ENCODE results near the gene PSMG3. TPM values are rescaled to one million over a fixed set of nuclear protein-coding genes. Genes with fewer than 3 reads are reported as not detected.

Gene PSMG3
- total and polyA plus RNA-seq, 2 experiments from 2014 or later, result 28.3 to 84.8 TPM

DNA sequence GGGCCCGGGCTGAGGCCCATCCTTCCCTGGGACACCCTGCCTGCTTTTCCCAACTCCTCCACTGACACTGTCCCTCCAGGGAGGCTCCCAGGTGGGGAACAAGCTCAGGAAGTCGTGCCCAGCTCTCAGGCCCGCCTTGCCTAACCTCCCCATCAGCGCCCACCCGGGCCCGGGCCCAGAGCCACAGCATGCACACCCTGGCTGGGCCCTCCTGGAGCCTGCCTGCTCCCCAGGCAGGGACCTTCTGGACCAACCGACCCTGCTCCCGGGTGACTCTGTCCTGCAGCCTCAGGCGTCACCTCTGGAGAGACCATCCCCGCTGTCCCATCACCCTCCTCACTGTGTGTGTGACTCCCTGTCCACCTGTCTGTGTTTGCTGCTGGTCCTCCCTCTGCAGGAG, 12.1 kb downstream of the PSMG3 start:
- Mint-ChIP-seq H3K27me3 (ENCODE audit: insufficient read depth, low read depth, poor library complexity) (peaks cover 6% of the 10 kb centered on the region), H3K4me3 (no peak overlapping the region), H3K36me3 (ENCODE audit: low read depth) (no peaks in the 10 kb centered on the region), H3K9me3 (no peaks in the 10 kb centered on the region), H3K27ac (no peak overlapping the region), H3K4me1 (peaks cover 11% of the 10 kb centered on the region)
- Histone ChIP-seq H4K20me1 (replicated peaks; ENCODE audit: insufficient read depth) (no peaks in the 10 kb centered on the region), H2AFZ (no peak overlapping the region), H3K36me3 (ENCODE audit: insufficient read depth) (no peaks in the 10 kb centered on the region), H3K9me2 (ENCODE audit: insufficient read depth) (no peaks in the 10 kb centered on the region), H3K4me3 (no peak overlapping the region), H3K27ac (ENCODE audit: low read depth) (no peak overlapping the region), H3K27me3 (ENCODE audit: insufficient read depth) (no peaks in the 10 kb centered on the region), H3K79me2 (replicated peaks; ENCODE audit: insufficient read depth) (no peaks in the 10 kb centered on the region), H3F3A (replicated peaks; ENCODE audit: low read depth) (no peaks in the 10 kb centered on the region), H3K4me2 (no peak overlapping the region), H3K4me1 (ENCODE audit: insufficient read depth) (peaks cover 9% of the 10 kb centered on the region; the same call in 1 of the 2 replicates)
- no peak for DNase-seq (ENCODE audit: low spot score)
- ATAC-seq, result no peak
- TF ChIP-seq NANOG (IDR thresholded peaks at IDR 0.05; ENCODE audit: borderline replicate concordance), result no peak
- TF ChIP-seq, protein P1, sequence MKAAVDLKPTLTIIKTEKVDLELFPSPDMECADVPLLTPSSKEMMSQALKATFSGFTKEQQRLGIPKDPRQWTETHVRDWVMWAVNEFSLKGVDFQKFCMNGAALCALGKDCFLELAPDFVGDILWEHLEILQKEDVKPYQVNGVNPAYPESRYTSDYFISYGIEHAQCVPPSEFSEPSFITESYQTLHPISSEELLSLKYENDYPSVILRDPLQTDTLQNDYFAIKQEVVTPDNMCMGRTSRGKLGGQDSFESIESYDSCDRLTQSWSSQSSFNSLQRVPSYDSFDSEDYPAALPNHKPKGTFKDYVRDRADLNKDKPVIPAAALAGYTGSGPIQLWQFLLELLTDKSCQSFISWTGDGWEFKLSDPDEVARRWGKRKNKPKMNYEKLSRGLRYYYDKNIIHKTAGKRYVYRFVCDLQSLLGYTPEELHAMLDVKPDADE (IDR thresholded peaks at IDR 0.05), result no peak
- TF ChIP-seq EZH2 (IDR thresholded peaks at IDR 0.05; ENCODE audit: low read depth, unreplicated experiment), result no peak
- TF ChIP-seq ZNF331 (CRISPR knock-in tag; IDR thresholded peaks at IDR 0.05; ENCODE audit: low read depth), result no peak
- TF ChIP-seq CREB1 (CRISPR knock-in tag; IDR thresholded peaks at IDR 0.05; ENCODE audit: low read depth), result no peak
- TF ChIP-seq, protein P2, sequence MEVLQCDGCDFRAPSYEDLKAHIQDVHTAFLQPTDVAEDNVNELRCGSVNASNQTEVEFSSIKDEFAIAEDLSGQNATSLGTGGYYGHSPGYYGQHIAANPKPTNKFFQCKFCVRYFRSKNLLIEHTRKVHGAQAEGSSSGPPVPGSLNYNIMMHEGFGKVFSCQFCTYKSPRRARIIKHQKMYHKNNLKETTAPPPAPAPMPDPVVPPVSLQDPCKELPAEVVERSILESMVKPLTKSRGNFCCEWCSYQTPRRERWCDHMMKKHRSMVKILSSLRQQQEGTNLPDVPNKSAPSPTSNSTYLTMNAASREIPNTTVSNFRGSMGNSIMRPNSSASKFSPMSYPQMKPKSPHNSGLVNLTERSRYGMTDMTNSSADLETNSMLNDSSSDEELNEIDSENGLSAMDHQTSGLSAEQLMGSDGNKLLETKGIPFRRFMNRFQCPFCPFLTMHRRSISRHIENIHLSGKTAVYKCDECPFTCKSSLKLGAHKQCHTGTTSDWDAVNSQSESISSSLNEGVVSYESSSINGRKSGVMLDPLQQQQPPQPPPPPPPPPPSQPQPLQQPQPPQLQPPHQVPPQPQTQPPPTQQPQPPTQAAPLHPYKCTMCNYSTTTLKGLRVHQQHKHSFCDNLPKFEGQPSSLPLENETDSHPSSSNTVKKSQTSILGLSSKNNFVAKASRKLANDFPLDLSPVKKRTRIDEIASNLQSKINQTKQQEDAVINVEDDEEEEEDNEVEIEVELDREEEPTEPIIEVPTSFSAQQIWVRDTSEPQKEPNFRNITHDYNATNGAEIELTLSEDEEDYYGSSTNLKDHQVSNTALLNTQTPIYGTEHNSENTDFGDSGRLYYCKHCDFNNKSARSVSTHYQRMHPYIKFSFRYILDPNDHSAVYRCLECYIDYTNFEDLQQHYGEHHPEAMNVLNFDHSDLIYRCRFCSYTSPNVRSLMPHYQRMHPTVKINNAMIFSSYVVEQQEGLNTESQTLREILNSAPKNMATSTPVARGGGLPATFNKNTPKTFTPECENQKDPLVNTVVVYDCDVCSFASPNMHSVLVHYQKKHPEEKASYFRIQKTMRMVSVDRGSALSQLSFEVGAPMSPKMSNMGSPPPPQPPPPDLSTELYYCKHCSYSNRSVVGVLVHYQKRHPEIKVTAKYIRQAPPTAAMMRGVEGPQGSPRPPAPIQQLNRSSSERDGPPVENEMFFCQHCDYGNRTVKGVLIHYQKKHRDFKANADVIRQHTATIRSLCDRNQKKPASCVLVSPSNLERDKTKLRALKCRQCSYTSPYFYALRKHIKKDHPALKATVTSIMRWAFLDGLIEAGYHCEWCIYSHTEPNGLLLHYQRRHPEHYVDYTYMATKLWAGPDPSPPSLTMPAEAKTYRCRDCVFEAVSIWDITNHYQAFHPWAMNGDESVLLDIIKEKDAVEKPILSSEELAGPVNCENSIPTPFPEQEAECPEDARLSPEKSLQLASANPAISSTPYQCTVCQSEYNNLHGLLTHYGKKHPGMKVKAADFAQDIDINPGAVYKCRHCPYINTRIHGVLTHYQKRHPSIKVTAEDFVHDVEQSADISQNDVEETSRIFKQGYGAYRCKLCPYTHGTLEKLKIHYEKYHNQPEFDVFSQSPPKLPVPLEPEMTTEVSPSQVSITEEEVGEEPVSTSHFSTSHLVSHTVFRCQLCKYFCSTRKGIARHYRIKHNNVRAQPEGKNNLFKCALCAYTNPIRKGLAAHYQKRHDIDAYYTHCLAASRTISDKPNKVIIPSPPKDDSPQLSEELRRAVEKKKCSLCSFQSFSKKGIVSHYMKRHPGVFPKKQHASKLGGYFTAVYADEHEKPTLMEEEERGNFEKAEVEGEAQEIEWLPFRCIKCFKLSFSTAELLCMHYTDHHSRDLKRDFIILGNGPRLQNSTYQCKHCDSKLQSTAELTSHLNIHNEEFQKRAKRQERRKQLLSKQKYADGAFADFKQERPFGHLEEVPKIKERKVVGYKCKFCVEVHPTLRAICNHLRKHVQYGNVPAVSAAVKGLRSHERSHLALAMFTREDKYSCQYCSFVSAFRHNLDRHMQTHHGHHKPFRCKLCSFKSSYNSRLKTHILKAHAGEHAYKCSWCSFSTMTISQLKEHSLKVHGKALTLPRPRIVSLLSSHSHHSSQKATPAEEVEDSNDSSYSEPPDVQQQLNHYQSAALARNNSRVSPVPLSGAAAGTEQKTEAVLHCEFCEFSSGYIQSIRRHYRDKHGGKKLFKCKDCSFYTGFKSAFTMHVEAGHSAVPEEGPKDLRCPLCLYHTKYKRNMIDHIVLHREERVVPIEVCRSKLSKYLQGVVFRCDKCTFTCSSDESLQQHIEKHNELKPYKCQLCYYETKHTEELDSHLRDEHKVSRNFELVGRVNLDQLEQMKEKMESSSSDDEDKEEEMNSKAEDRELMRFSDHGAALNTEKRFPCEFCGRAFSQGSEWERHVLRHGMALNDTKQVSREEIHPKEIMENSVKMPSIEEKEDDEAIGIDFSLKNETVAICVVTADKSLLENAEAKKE (CRISPR knock-in tag; IDR thresholded peaks at IDR 0.05), result no peak
- TF ChIP-seq STAT1 (IDR thresholded peaks at IDR 0.05; ENCODE audit: unreplicated experiment), result no peak
- TF ChIP-seq, protein P3, sequence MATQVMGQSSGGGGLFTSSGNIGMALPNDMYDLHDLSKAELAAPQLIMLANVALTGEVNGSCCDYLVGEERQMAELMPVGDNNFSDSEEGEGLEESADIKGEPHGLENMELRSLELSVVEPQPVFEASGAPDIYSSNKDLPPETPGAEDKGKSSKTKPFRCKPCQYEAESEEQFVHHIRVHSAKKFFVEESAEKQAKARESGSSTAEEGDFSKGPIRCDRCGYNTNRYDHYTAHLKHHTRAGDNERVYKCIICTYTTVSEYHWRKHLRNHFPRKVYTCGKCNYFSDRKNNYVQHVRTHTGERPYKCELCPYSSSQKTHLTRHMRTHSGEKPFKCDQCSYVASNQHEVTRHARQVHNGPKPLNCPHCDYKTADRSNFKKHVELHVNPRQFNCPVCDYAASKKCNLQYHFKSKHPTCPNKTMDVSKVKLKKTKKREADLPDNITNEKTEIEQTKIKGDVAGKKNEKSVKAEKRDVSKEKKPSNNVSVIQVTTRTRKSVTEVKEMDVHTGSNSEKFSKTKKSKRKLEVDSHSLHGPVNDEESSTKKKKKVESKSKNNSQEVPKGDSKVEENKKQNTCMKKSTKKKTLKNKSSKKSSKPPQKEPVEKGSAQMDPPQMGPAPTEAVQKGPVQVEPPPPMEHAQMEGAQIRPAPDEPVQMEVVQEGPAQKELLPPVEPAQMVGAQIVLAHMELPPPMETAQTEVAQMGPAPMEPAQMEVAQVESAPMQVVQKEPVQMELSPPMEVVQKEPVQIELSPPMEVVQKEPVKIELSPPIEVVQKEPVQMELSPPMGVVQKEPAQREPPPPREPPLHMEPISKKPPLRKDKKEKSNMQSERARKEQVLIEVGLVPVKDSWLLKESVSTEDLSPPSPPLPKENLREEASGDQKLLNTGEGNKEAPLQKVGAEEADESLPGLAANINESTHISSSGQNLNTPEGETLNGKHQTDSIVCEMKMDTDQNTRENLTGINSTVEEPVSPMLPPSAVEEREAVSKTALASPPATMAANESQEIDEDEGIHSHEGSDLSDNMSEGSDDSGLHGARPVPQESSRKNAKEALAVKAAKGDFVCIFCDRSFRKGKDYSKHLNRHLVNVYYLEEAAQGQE (IDR thresholded peaks at IDR 0.05; ENCODE audit: unreplicated experiment), result no peak
- no peak for TF ChIP-seq ZNF114 (CRISPR knock-in tag; IDR thresholded peaks at IDR 0.05)
- no peak for TF ChIP-seq JUNB (IDR thresholded peaks at IDR 0.05; ENCODE audit: unreplicated experiment)
- TF ChIP-seq, protein P4, sequence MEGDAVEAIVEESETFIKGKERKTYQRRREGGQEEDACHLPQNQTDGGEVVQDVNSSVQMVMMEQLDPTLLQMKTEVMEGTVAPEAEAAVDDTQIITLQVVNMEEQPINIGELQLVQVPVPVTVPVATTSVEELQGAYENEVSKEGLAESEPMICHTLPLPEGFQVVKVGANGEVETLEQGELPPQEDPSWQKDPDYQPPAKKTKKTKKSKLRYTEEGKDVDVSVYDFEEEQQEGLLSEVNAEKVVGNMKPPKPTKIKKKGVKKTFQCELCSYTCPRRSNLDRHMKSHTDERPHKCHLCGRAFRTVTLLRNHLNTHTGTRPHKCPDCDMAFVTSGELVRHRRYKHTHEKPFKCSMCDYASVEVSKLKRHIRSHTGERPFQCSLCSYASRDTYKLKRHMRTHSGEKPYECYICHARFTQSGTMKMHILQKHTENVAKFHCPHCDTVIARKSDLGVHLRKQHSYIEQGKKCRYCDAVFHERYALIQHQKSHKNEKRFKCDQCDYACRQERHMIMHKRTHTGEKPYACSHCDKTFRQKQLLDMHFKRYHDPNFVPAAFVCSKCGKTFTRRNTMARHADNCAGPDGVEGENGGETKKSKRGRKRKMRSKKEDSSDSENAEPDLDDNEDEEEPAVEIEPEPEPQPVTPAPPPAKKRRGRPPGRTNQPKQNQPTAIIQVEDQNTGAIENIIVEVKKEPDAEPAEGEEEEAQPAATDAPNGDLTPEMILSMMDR (conservative IDR thresholded peaks at IDR 0.05; ENCODE audit: low read depth in 2 of 2), result no peak
- no peak for TF ChIP-seq POLR2AphosphoS5 (IDR thresholded peaks at IDR 0.05; ENCODE audit: low read depth)
- TF ChIP-seq EZH2phosphoT487 (IDR thresholded peaks at IDR 0.05; ENCODE audit: unreplicated experiment), result no peak
